Spleen (tissue), 7 donors: ENCODE results near the gene ADD2.

Source experiments
- POLR2A ChIP-seq, 3 donors: fragments of 450-650 bp; IDR thresholded peaks; one replicate each; pipeline ENCODE4 v1.5.1; 2017; ENCODE audit warnings: antibody characterized with exemption in 3 of 3, mild to moderate bottlenecking in 1 of 3
- POLR2AphosphoS5 ChIP-seq, 3 donors: sonication (generic); formaldehyde crosslinking; IDR thresholded peaks; one replicate each; pipeline ENCODE4 v1.5.1; 2017; ENCODE audit warnings: antibody characterized with exemption in 3 of 3
- TF ChIP-seq, protein P1 (sequence below), 11 experiments: fragments of 200-600 bp in 7 of 11; fragments of 450-650 bp in 4 of 11; sonication (generic) in 4 of 11; IDR thresholded peaks in 8 of 11; conservative IDR thresholded peaks in 3 of 11; 1 replicate in 7 of 11; 2 replicates in 4 of 11; pipeline versions ENCODE4 v1.4.0 to v1.8.0; 2016 to 2021; ENCODE audit warnings: antibody characterized with exemption in 11 of 11, inconsistent platforms in 4 of 11, mild to moderate bottlenecking in 1 of 11
- donor health status: DM: no; HTN: no; CAD: no; lungs with moderate emphysema.
- donor health status: DM: no; HTN: no; CAD: no.
- donor health status: DM: no; HTN: no; CAD: no.

GRCh38 chr2:70711191-70711590 lies 56.8 kb downstream of the ADD2 start:
- TF ChIP-seq POLR2A (IDR thresholded peaks at IDR 0.05) (no peak), POLR2AphosphoS5 (IDR thresholded peaks at IDR 0.05) (no peak)
- TF ChIP-seq, protein P1, sequence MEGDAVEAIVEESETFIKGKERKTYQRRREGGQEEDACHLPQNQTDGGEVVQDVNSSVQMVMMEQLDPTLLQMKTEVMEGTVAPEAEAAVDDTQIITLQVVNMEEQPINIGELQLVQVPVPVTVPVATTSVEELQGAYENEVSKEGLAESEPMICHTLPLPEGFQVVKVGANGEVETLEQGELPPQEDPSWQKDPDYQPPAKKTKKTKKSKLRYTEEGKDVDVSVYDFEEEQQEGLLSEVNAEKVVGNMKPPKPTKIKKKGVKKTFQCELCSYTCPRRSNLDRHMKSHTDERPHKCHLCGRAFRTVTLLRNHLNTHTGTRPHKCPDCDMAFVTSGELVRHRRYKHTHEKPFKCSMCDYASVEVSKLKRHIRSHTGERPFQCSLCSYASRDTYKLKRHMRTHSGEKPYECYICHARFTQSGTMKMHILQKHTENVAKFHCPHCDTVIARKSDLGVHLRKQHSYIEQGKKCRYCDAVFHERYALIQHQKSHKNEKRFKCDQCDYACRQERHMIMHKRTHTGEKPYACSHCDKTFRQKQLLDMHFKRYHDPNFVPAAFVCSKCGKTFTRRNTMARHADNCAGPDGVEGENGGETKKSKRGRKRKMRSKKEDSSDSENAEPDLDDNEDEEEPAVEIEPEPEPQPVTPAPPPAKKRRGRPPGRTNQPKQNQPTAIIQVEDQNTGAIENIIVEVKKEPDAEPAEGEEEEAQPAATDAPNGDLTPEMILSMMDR (IDR thresholded peaks at IDR 0.05 in 8 of 11, conservative IDR thresholded peaks at IDR 0.05 in 3 of 11) = no peak
